IMR-90 (cell line): ENCODE measurements around the gene CACNA2D3. TPM values are rescaled to one million over a fixed set of nuclear protein-coding genes. Genes with fewer than 3 reads are reported as not detected.

Experiments used
- ATAC-seq: fragments of 200-7000 bp; cut with Tn5 transposase; 2 replicates; pipeline ENCODE4 v1.9.1; 2020; ENCODE audit warnings: low read depth, mild to moderate bottlenecking, moderate library complexity
- BruUV-seq: library from RNA; stranded (reverse); fragments of 400-500 nt; replicated peaks from 2 replicates; lab custom pipeline; 2021; lab: Mats Ljungman, UMichigan
- CTCF ChIA-PET: fragments of 300-600 bp; formaldehyde crosslinking; extraction: SDS; loops from one replicate; lab custom pipeline; 2021; ENCODE audit warnings: antibody characterized with exemption; lab: Yijun Ruan, JAX
- POLR2A ChIA-PET: fragments of 300-600 bp; sonication (Branson Sonifier 250); formaldehyde crosslinking; loops from one replicate; lab custom pipeline; 2022; ENCODE audit warnings: antibody characterized with exemption; ENCODE audit not compliant: unreplicated experiment; lab: Charles Lee
- DNase-seq: peaks from one replicate; pipeline ENCODE4 v3.0.0; 2013
- H2AFZ ChIP-seq: replicated peaks from 2 replicates; pipeline ENCODE3; 2013; ENCODE audit warnings: low read length, mild to moderate bottlenecking; ENCODE audit not compliant: poor library complexity
- H2AK5ac ChIP-seq: 2 replicates; pipeline ENCODE4 v1.6.1; 2013; ENCODE audit warnings: low read depth, low read length, inconsistent platforms
- H2AK9ac ChIP-seq: replicated peaks from 2 replicates; pipeline ENCODE3; 2013; ENCODE audit warnings: mild to moderate bottlenecking, low read depth, low read length, moderate library complexity; ENCODE audit not compliant: poor library complexity
- H2BK120ac ChIP-seq: 2 replicates; pipeline ENCODE4 v1.6.1; 2013; ENCODE audit warnings: low read depth, low read length, inconsistent platforms
- H2BK15ac ChIP-seq: 3 replicates; pipeline ENCODE4 v1.6.1; 2013; ENCODE audit warnings: low read depth, low read length, inconsistent platforms
- H2BK20ac ChIP-seq: 2 replicates; pipeline ENCODE4 v1.6.1; 2013; ENCODE audit warnings: low read depth, mild to moderate bottlenecking, inconsistent platforms, low read length, moderate library complexity
- H2BK5ac ChIP-seq: 2 replicates; pipeline ENCODE4 v1.6.1; 2013; ENCODE audit warnings: mild to moderate bottlenecking, low read depth, low read length, inconsistent platforms; ENCODE audit not compliant: poor library complexity, severe bottlenecking
- H3K14ac ChIP-seq: replicated peaks from 2 replicates; pipeline ENCODE4 v1.6.1; 2013; ENCODE audit warnings: low read depth, low read length, inconsistent platforms
- H3K18ac ChIP-seq: 2 replicates; pipeline ENCODE4 v1.6.1; 2013; ENCODE audit warnings: low read depth, low read length, control low read depth
- H3K23ac ChIP-seq: 2 replicates; pipeline ENCODE4 v1.6.1; 2013; ENCODE audit warnings: low read depth, low read length, inconsistent platforms
- H3K27ac ChIP-seq: 2 replicates; pipeline ENCODE4 v1.5.1; 2013; ENCODE audit warnings: mild to moderate bottlenecking, control low read depth, low read length; ENCODE audit not compliant: insufficient read depth
- H3K27me3 ChIP-seq: 2 replicates; pipeline ENCODE4 v1.6.1; 2013; ENCODE audit warnings: low read length; ENCODE audit not compliant: control insufficient read depth, insufficient read depth
- H3K36me3 ChIP-seq: 2 replicates; pipeline ENCODE4 v1.6.1; 2013; ENCODE audit warnings: low read length, mixed read lengths; ENCODE audit not compliant: control insufficient read depth, insufficient read depth
- H3K4ac ChIP-seq: 2 replicates; pipeline ENCODE4 v1.6.1; 2013; ENCODE audit warnings: low read depth, low read length, inconsistent platforms
- H3K4me1 ChIP-seq: 2 replicates; pipeline ENCODE4 v1.6.1; 2013; ENCODE audit warnings: low read length, mixed read lengths; ENCODE audit not compliant: control insufficient read depth, insufficient read depth
- H3K4me2 ChIP-seq: 2 replicates; pipeline ENCODE4 v1.6.1; 2013; ENCODE audit warnings: low read depth, mild to moderate bottlenecking, control low read depth, low read length, moderate library complexity
- H3K4me3 ChIP-seq: 2 replicates; pipeline ENCODE4 v1.5.1; 2013; ENCODE audit warnings: low read depth, mild to moderate bottlenecking, control low read depth, low read length, moderate library complexity; ENCODE audit not compliant: insufficient read depth
- H3K56ac ChIP-seq: 2 replicates; pipeline ENCODE4 v1.6.1; 2013; ENCODE audit warnings: low read length, inconsistent platforms; ENCODE audit not compliant: insufficient read depth; ENCODE audit errors: extremely low read depth
- H3K79me1 ChIP-seq, 2 experiments: 2 replicates each; pipeline ENCODE4 v1.6.1; 2013; ENCODE audit warnings: low read length in 2 of 2, inconsistent platforms in 1 of 2, low read depth in 1 of 2
- H3K9ac ChIP-seq: 2 replicates; pipeline ENCODE4 v1.6.1; 2013; ENCODE audit warnings: low read depth, low read length, control low read depth
- H3K9me1 ChIP-seq: 2 replicates; pipeline ENCODE4 v1.6.1; 2013; ENCODE audit warnings: low read length, inconsistent platforms; ENCODE audit not compliant: insufficient read depth
- H3K9me3 ChIP-seq: 2 replicates; pipeline ENCODE4 v1.6.1; 2013; ENCODE audit warnings: low read length; ENCODE audit not compliant: control insufficient read depth, insufficient read depth
- H4K20me1 ChIP-seq: 2 replicates; pipeline ENCODE4 v1.6.1; 2013; ENCODE audit warnings: low read length, inconsistent platforms; ENCODE audit not compliant: insufficient read depth
- H4K5ac ChIP-seq: 2 replicates; pipeline ENCODE4 v1.6.1; 2013; ENCODE audit warnings: mild to moderate bottlenecking, low read depth, low read length, control low read depth
- H4K8ac ChIP-seq, 2 experiments: 2 replicates each; pipeline ENCODE4 v1.6.1; 2013; ENCODE audit warnings: low read depth in 2 of 2, low read length in 2 of 2, control low read depth in 1 of 2, inconsistent platforms in 1 of 2
- H4K91ac ChIP-seq: 2 replicates; pipeline ENCODE4 v1.6.1; 2013; ENCODE audit warnings: low read depth, low read length, inconsistent platforms; ENCODE audit not compliant: insufficient read depth
- CHD1 ChIP-seq: IDR thresholded peaks from 2 replicates; pipeline ENCODE4 v1.6.1; 2012; ENCODE audit warnings: low read depth, low read length, improper control_type of control experiment
- CTCF ChIP-seq: conservative IDR thresholded peaks from 2 replicates; pipeline ENCODE4 v1.5.1; 2012; ENCODE audit warnings: mild to moderate bottlenecking, low read depth, low read length, improper control_type of control experiment
- MAFK ChIP-seq: IDR thresholded peaks from 2 replicates; pipeline ENCODE4 v1.6.1; 2012; ENCODE audit warnings: low read depth, low read length, improper control_type of control experiment
- MAZ ChIP-seq: IDR thresholded peaks from 2 replicates; pipeline ENCODE4 v1.6.1; 2012; ENCODE audit warnings: low read depth, mild to moderate bottlenecking, low read length, improper control_type of control experiment, moderate library complexity, borderline replicate concordance
- POLR2A ChIP-seq: IDR thresholded peaks from 2 replicates; pipeline ENCODE4 v1.6.1; 2012; ENCODE audit warnings: mild to moderate bottlenecking, low read depth, low read length
- RFX5 ChIP-seq: IDR thresholded peaks from 2 replicates; pipeline ENCODE4 v1.8.0; 2012; ENCODE audit warnings: low read depth, mild to moderate bottlenecking, low read length, moderate library complexity
- WGBS, 2 experiments: methylation state at CpG; one replicate each; pipeline versions ENCODE4 v1.1.5 to v1.1.7; 2013; ENCODE audit warnings: missing lambda C conversion rate in 2 of 2; ENCODE audit not compliant: insufficient read length in 1 of 2; ENCODE audit errors: extremely low coverage in 2 of 2; 5-methylcytosine and 5-hydroxymethylcytosine counted together
- dilution Hi-C: fragments of 300-500 bp; cut with HindIII; formaldehyde crosslinking; loops from one replicate; pipeline ENCODE4 v1.14.3; 2018; ENCODE audit warnings: low sequenced_read_pairs; ENCODE audit not compliant: unreplicated experiment
- in situ Hi-C: fragments of 300-500 bp; cut with MboI; formaldehyde crosslinking; loops from 3 replicates; pipeline ENCODE4 v1.14.3; 2019; ENCODE audit warnings: low sequenced_read_pairs, inconsistent platforms, mixed read lengths
- intact Hi-C: fragments of 100-400 bp; cut with micrococcal nuclease; formaldehyde crosslinking; loops from 2 replicates; pipeline ENCODE4 v1.10.0; 2022
- polyA plus RNA-seq, 3 experiments: library from polyadenylated mRNA; depleted of rRNA; stranded (reverse); fragments of >200 nt; gene quantifications; 2 replicates each; pipeline ENCODE4 v1.2.3, GENCODE V29; 2012; ENCODE audit warnings: low replicate concordance in 1 of 3
- total RNA-seq: library from RNA; depleted of rRNA; stranded (reverse); fragments of >200 nt; gene quantifications from 2 replicates; pipeline ENCODE4 v1.2.3, GENCODE V29; 2012

Gene CACNA2D3
- total and polyA plus RNA-seq, 2 of the 4 experiments (the other 2 are of a cell fraction), result 0.36 to 0.41 TPM

DNA sequence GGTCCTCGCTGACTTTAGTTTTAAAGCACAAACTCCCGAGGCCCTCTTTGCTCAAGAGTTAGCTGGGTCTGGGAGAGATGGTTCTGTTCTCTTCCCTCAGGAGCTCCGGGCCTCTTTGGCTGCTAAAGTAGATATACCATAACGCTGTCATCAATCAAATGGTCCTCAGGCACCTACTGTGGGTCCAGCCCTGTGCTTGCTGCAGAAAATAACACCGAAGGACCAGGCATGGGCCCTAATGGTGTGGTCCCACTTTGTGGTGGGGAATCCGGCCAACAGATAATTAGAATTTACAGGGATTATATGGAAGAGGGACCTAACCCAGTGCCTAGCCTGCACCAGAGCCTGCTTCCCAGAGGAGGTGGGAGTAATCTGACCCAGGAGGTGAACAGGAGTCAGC is 458.1 kb downstream of the CACNA2D3 start:
- H3K4me2 ChIP-seq, result no peak overlapping the region
- H4K8ac ChIP-seq, result no peak overlapping the region
- H3K36me3 ChIP-seq, result no peaks in the 10 kb centered on the region
- no TSS peak for BruUV-seq
- H3K79me1 ChIP-seq, result no peaks in the 10 kb centered on the region
- no peak overlapping the region for H2BK20ac ChIP-seq
- H3K56ac ChIP-seq, result no peak overlapping the region
- H2AFZ ChIP-seq, result no peak overlapping the region
- ChIA-PET POLR2A (no interaction called here), CTCF (no interaction called here)
- H3K18ac ChIP-seq, result no peak overlapping the region
- in situ Hi-C loops (no loop called here), dilution Hi-C loops (no loop called here), intact Hi-C loops (no loop called here)
- H3K9ac ChIP-seq, result no peak overlapping the region
- H2BK15ac ChIP-seq, result no peak overlapping the region
- H2BK5ac ChIP-seq, result no peak overlapping the region
- no peak overlapping the region for H2AK9ac ChIP-seq
- no peak overlapping the region for H3K14ac ChIP-seq
- no peak for ATAC-seq
- H4K20me1 ChIP-seq, result no peaks in the 10 kb centered on the region
- H3K4me3 ChIP-seq, result no peak overlapping the region
- no peak for DNase-seq
- H3K27me3 ChIP-seq, result no peaks in the 10 kb centered on the region
- H3K4me1 ChIP-seq, result no peaks in the 10 kb centered on the region
- H2BK120ac ChIP-seq, result no peak overlapping the region
- TF ChIP-seq RFX5, result no peak
- TF ChIP-seq POLR2A, result no peak
- no peak for TF ChIP-seq CTCF
- TF ChIP-seq MAFK, result no peak
- no peak for TF ChIP-seq CHD1
- TF ChIP-seq MAZ, result no peak
- H4K5ac ChIP-seq, result no peak overlapping the region
- no peaks in the 10 kb centered on the region for H3K9me1 ChIP-seq
- H2AK5ac ChIP-seq, result no peak overlapping the region
- no peak overlapping the region for H4K91ac ChIP-seq
- no peak overlapping the region for H3K4ac ChIP-seq
- H3K9me3 ChIP-seq, result no peaks in the 10 kb centered on the region
- no CpG with 5 or more reads among the region's 6 CpGs for WGBS, 2 experiments
- no peak overlapping the region for H3K27ac ChIP-seq
- H3K23ac ChIP-seq, result no peak overlapping the region
